NT2/D1 (cell line): ENCODE measurements around the gene FAM227B.

Experiments used
- SUZ12 ChIP-seq: IDR thresholded peaks from 2 replicates; pipeline ENCODE4 v1.6.1; 2011; ENCODE audit not compliant: insufficient read length, insufficient read depth; ENCODE audit errors: extremely low read depth
- YY1 ChIP-seq: IDR thresholded peaks from 2 replicates; pipeline ENCODE4 v1.6.1; 2011; ENCODE audit not compliant: insufficient read length, insufficient read depth
- ZNF274 ChIP-seq: IDR thresholded peaks from 2 replicates; pipeline ENCODE4 v1.6.1; 2011; ENCODE audit warnings: mild to moderate bottlenecking, low read depth, low read length

GRCh38 chr15:49466119-49466518 is 154.5 kb downstream of the FAM227B start:
- TF ChIP-seq ZNF274 (no peak), SUZ12 (no peak), YY1 (no peak)
